HFFc6 (cell line): ENCODE data around the gene IL3RA. TPM values are rescaled to one million over a fixed set of nuclear protein-coding genes. Genes with fewer than 3 reads are reported as not detected.
"Not testable (repeated sequence)": the region's sequence is repeated elsewhere in the genome, so short reads cannot be mapped to it uniquely, and the experiment has no call there.

Source experiments
- DNase-seq: peaks from one replicate; pipeline ENCODE4 v3.0.0-alpha.2; 2018
- H3K27ac Mint-ChIP-seq: 2 replicates; pipeline ENCODE4 v1.8.0; 2020; ENCODE audit warnings: mild to moderate bottlenecking, mixed read lengths
- H3K27me3 Mint-ChIP-seq: 2 replicates; pipeline ENCODE4 v1.8.0; 2021; ENCODE audit warnings: mild to moderate bottlenecking, moderate library complexity, mixed read lengths; ENCODE audit not compliant: insufficient read depth
- H3K36me3 Mint-ChIP-seq: 2 replicates; pipeline ENCODE4 v1.8.0; 2021; ENCODE audit warnings: low read depth, mixed read lengths
- H3K4me1 Mint-ChIP-seq: 2 replicates; pipeline ENCODE4 v1.8.0; 2020; ENCODE audit warnings: low read depth, mixed read lengths
- H3K4me3 Mint-ChIP-seq: 2 replicates; pipeline ENCODE4 v1.8.0; 2020; ENCODE audit warnings: mild to moderate bottlenecking, moderate library complexity, mixed read lengths
- H3K9me3 Mint-ChIP-seq: 2 replicates; pipeline ENCODE4 v1.8.0; 2020; ENCODE audit warnings: mild to moderate bottlenecking, mixed read lengths
- total RNA-seq, 6 experiments: library from RNA; stranded (reverse); fragmentation: NEBNext Ultra II Directional; extraction: Animal tissue kit (Norgen Biotek cat#: 25700); gene quantifications; 2 replicates in 1 of 6; 3 replicates in 5 of 6; pipeline ENCODE4 v1.2.3, GENCODE V29; 2021
- TF ChIP-seq, protein P1 (sequence below): fragments of 200-600 bp; sonication (generic); IDR thresholded peaks from 2 replicates; pipeline ENCODE4 v1.5.0; 2021; ENCODE audit warnings: antibody characterized with exemption, mild to moderate bottlenecking

Gene IL3RA
- total RNA-seq, 6 experiments from 2014 or later = 0.09 to 0.13 TPM; not detected in 4

- DNase-seq = no peak
- no peaks in the 10 kb centered on the region for H3K36me3 Mint-ChIP-seq
- no peak overlapping the region for H3K27ac Mint-ChIP-seq
- H3K4me1 Mint-ChIP-seq = no peaks in the 10 kb centered on the region
- no peaks in the 10 kb centered on the region for H3K9me3 Mint-ChIP-seq
- TF ChIP-seq, protein P1, sequence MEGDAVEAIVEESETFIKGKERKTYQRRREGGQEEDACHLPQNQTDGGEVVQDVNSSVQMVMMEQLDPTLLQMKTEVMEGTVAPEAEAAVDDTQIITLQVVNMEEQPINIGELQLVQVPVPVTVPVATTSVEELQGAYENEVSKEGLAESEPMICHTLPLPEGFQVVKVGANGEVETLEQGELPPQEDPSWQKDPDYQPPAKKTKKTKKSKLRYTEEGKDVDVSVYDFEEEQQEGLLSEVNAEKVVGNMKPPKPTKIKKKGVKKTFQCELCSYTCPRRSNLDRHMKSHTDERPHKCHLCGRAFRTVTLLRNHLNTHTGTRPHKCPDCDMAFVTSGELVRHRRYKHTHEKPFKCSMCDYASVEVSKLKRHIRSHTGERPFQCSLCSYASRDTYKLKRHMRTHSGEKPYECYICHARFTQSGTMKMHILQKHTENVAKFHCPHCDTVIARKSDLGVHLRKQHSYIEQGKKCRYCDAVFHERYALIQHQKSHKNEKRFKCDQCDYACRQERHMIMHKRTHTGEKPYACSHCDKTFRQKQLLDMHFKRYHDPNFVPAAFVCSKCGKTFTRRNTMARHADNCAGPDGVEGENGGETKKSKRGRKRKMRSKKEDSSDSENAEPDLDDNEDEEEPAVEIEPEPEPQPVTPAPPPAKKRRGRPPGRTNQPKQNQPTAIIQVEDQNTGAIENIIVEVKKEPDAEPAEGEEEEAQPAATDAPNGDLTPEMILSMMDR = no peak
- peaks cover 3% of the 10 kb centered on the region; the same call in 1 of the 2 replicates for H3K27me3 Mint-ChIP-seq
- no peak overlapping the region for H3K4me3 Mint-ChIP-seq
Observed at GRCh38 chrX:1403228-1403627, 66.6 kb downstream of the IL3RA start.

DNA sequence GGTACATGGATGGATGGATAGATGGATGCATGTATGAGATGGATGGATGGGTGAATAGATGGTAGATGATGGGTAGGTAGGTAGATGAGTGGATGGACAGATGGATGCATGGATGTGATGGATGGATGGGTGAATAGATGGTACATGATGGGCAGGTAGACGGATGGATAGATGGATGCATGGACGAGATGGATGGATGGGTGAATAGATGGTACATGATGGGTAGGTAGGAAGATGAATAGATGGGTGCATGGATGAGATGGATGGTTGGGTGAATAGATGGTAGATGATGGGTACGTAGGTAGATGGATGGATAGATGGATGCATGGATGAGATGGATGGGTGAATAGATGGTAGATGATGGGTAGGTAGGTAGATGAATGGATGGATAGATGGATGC, 67.3 kb downstream of the IL3RA start:
- H3K36me3 Mint-ChIP-seq, H3K27me3 Mint-ChIP-seq, H3K9me3 Mint-ChIP-seq, H3K4me3 Mint-ChIP-seq, H3K27ac Mint-ChIP-seq, DNase-seq, H3K4me1 Mint-ChIP-seq: not testable (repeated sequence)

GRCh38 chrX:1405769-1406168, 69.2 kb downstream of the IL3RA start:
- not testable (repeated sequence) for H3K4me3 Mint-ChIP-seq, H3K27ac Mint-ChIP-seq, H3K27me3 Mint-ChIP-seq, H3K4me1 Mint-ChIP-seq, H3K36me3 Mint-ChIP-seq, DNase-seq, H3K9me3 Mint-ChIP-seq

DNA sequence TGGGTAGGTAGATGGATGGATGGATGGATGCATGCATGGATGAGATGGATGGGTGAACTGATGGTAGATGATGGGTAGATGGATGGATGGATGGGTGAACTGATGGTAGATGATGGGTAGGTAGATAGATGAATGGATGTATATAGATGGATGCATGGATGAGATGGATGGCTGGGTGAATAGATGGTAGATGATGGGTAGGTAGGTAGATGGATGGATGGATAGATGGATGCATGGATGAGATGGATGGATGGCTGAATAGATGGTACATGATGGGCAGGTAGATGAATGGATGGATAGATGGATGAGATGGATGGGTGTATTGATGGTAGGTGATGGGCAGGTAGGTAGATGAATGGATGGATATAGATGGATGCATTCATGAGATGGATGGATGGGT, 70.5 kb downstream of the IL3RA start:
- Mint-ChIP-seq H3K9me3 (no peaks in the 10 kb centered on the region), H3K36me3 (no peaks in the 10 kb centered on the region; the same call in 1 of the 2 replicates), H3K27ac (no peak overlapping the region), H3K4me1 (no peaks in the 10 kb centered on the region), H3K27me3 (no peaks in the 10 kb centered on the region), H3K4me3 (no peak overlapping the region)
- TF ChIP-seq, protein P1 = no peak
- DNase-seq = no peak

DNA sequence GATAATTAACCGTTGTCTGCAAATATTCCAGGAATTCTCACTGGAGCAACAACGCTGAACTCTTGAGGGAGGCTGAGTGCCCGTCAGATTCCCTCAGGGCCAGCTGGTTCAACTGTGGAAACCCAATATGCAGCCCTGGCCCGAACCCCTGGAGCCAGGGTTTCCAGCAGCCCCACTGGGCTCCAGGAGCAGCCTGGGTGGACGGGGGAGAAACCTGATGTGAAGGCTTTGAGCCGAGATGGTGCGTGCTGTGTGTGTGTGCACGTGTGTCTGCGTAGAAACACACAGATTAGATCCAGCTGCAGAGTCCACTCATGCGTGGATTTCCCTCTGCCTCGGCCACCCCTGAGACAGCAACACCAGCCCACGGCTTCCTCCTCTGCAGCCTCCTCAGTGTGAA, 74.7 kb downstream of the IL3RA start:
- Mint-ChIP-seq H3K27me3 (no peaks in the 10 kb centered on the region; the same call in 1 of the 2 replicates), H3K36me3 (peaks cover 18% of the 10 kb centered on the region), H3K9me3 (no peaks in the 10 kb centered on the region), H3K4me3 (no peak overlapping the region), H3K4me1 (no peaks in the 10 kb centered on the region), H3K27ac (no peak overlapping the region)
- TF ChIP-seq, protein P1 = no peak
- DNase-seq = no peak

DNA sequence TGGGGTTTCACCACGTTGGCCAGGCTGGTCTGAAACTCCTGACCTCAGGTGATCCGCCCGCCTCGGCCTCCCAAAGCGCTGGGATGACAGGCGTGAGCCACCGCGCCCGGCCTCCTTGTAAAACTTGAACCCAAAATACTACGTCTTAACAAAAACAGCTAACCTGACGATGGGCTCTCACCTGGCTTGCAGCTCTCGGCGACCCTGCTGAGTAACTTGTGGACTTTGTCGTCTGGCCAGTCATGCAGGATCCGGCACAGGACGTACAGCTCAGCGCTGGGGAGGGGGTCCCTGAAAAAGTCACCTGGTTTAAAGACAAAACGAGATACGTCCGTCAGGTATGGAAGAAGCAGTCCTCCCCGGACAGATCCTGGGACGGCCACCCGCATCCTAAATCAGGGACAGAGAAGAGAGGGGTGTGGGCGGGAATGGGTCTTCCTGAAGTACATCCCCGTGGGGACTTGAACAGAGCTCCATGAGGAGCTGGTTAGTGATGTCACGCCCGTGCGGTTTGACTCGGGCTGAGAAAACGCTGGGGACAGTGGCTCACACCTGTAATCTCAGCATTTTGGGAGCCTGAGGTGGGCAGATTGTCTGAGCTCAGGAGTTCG, 76.1 kb downstream of the IL3RA start:
- Mint-ChIP-seq H3K9me3 (no peaks in the 10 kb centered on the region), H3K4me3 (no peak overlapping the region), H3K27me3 (no peaks in the 10 kb centered on the region; the same call in 1 of the 2 replicates), H3K27ac (no peak overlapping the region), H3K36me3 (peaks cover 18% of the 10 kb centered on the region), H3K4me1 (no peaks in the 10 kb centered on the region)
- no peak for DNase-seq
- TF ChIP-seq, protein P1 = no peak
